MCF 10A (cell line): ENCODE data around the gene PPT2. TPM values are rescaled to one million over a fixed set of nuclear protein-coding genes. Genes with fewer than 3 reads are reported as not detected.

Experiments used
- BruUV-seq: library from RNA; stranded (reverse); fragments of 400-500 nt; replicated peaks from 2 replicates; lab custom pipeline; 2021; lab: Mats Ljungman, UMichigan
- CTCF ChIA-PET: fragments of 300-600 bp; sonication (Branson Sonifier 250); formaldehyde crosslinking; extraction: SDS; loops from one replicate; lab custom pipeline; 2021; ENCODE audit warnings: antibody characterized with exemption, inconsistent platforms; lab: Yijun Ruan, JAX
- POLR2A ChIA-PET: fragments of 300-600, 350-650 bp; sonication (Branson Sonifier 250); formaldehyde crosslinking; extraction: SDS; loops from one replicate; lab custom pipeline; 2020; ENCODE audit warnings: antibody characterized with exemption, inconsistent platforms; lab: Yijun Ruan, JAX
- DNase-seq: peaks from one replicate; pipeline ENCODE4 v3.0.0-alpha.2; 2018; ENCODE audit not compliant: unreplicated experiment
- H3K27ac Mint-ChIP-seq: one replicate; pipeline ENCODE4 v1.8.0; 2022; ENCODE audit warnings: mild to moderate bottlenecking, low read depth, mixed read lengths; ENCODE audit not compliant: unreplicated experiment
- H3K27me3 Mint-ChIP-seq: one replicate; pipeline ENCODE4 v1.8.0; 2022; ENCODE audit warnings: mixed read lengths; ENCODE audit not compliant: insufficient read depth, unreplicated experiment
- H3K36me3 Mint-ChIP-seq: one replicate; pipeline ENCODE4 v1.8.0; 2022; ENCODE audit warnings: mild to moderate bottlenecking, moderate library complexity, mixed read lengths; ENCODE audit not compliant: insufficient read depth, unreplicated experiment
- H3K4me1 Mint-ChIP-seq: one replicate; pipeline ENCODE4 v1.8.0; 2022; ENCODE audit warnings: mixed read lengths; ENCODE audit not compliant: insufficient read depth, unreplicated experiment
- H3K4me3 Mint-ChIP-seq: one replicate; pipeline ENCODE4 v1.8.0; 2022; ENCODE audit warnings: mild to moderate bottlenecking, moderate library complexity, mixed read lengths; ENCODE audit not compliant: unreplicated experiment
- H3K9me3 Mint-ChIP-seq: one replicate; pipeline ENCODE4 v1.8.0; 2022; ENCODE audit warnings: mixed read lengths; ENCODE audit not compliant: unreplicated experiment
- CTCF ChIP-seq: fragments of 200-600 bp; IDR thresholded peaks from one replicate; pipeline ENCODE4 v1.8.0; 2022; ENCODE audit warnings: antibody characterized with exemption, mild to moderate bottlenecking; ENCODE audit not compliant: unreplicated experiment
- intact Hi-C: fragments of 100-400 bp; cut with micrococcal nuclease; formaldehyde crosslinking; loops from 2 replicates; pipeline ENCODE4 v1.14.1; 2022
- total RNA-seq: library from RNA; stranded (reverse); gene quantifications from 2 replicates; pipeline ENCODE4 v1.2.3, GENCODE V29; 2022

PPT2 gene
- total RNA-seq, 1 experiment from 2014 or later = 3.7 TPM

GRCh38 chr6:32179766-32180405 lies 25.9 kb downstream of the PPT2 start:
- Mint-ChIP-seq H3K4me1 (peaks cover 41% of the 10 kb centered on the region), H3K9me3 (no peaks in the 10 kb centered on the region), H3K36me3 (peaks cover 58% of the 10 kb centered on the region), H3K27me3 (no peaks in the 10 kb centered on the region), H3K27ac (no peak overlapping the region), H3K4me3 (peak overlapping the region; percentile 79)
- BruUV-seq = TSS peak; percentile 20
- POLR2A ChIA-PET = interaction anchor here (1.0 to 5.0 kb wide), 7 partner anchors 10 to 792 kb away, joined by 3 to 112 read pairs (median 6); partner anchors contain the start of genes ATF6B, DXO, FKBPL and GPSM3
- no peak for DNase-seq
- no peak for TF ChIP-seq CTCF
- intact Hi-C loops = no loop called here
- CTCF ChIA-PET = interaction anchor here (1.1 to 2.0 kb wide), 3 partner anchors 15 to 1097 kb away, joined by 4 to 6 read pairs (median 4); partner anchors contain the start of gene B3GALT4

- peaks cover 72% of the 10 kb centered on the region for H3K36me3 Mint-ChIP-seq
- no peak overlapping the region for H3K4me3 Mint-ChIP-seq
- DNase-seq = no peak
- H3K27ac Mint-ChIP-seq = no peak overlapping the region
- no peaks in the 10 kb centered on the region for H3K9me3 Mint-ChIP-seq
- TF ChIP-seq CTCF = no peak
- intact Hi-C loops = no loop called here
- peaks cover 44% of the 10 kb centered on the region for H3K4me1 Mint-ChIP-seq
- BruUV-seq = no TSS peak
- ChIA-PET CTCF (no interaction called here), POLR2A (interaction anchor here (0.7 to 1.1 kb wide), 2 partner anchors 14 to 17 kb away, joined by 3 read pairs; partner anchors contain the start of gene EGFL8)
- no peaks in the 10 kb centered on the region for H3K27me3 Mint-ChIP-seq
These were observed 27.3 kb downstream of the PPT2 start for GRCh38 chr6:32181148-32181702.

DNA sequence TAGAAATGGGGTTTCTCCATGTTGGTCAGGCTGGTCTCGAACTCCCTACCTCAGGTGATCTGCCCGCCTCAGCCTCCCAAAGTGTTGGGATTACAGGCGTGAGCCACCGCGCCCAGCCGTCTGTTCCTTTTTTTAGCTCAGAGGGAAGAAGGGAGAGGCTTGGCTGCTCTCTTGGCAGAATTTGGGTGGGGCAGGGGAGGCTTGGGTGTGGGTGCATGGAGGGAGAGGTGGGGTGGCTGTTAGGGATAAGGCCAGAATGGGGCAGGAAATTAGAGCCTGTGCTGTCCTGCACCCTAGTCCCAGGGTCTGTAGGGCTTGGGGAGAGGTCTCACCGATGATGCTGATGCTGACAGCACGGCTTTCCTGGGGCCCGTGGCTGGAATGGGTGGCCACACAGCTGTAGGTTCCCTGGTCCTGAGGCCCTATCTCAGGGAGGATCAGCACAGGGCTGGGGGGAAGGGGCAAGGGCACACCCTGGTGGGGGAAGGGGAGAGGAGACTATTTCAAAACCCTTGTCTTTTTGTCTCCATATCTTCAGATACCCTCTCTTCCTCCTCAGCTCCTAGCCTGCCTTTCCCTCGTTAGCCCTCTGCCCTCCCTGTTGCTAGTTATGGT lies 28.1 kb downstream of the PPT2 start:
- ChIA-PET POLR2A (interaction anchor here (0.7 to 1.1 kb wide), 5 partner anchors 9 to 53 kb away, joined by 3 read pairs; partner anchors contain the start of gene EGFL8), CTCF (interaction anchor here (0.8 kb wide), 1 partner anchor 16 kb away, joined by 3 read pairs; no protein-coding TSS in a partner anchor)
- H3K4me3 Mint-ChIP-seq = no peak overlapping the region
- BruUV-seq = no TSS peak
- H3K27me3 Mint-ChIP-seq = no peaks in the 10 kb centered on the region
- no peak for TF ChIP-seq CTCF
- no peak overlapping the region for H3K27ac Mint-ChIP-seq
- H3K9me3 Mint-ChIP-seq = no peaks in the 10 kb centered on the region
- H3K4me1 Mint-ChIP-seq = peaks cover 43% of the 10 kb centered on the region
- H3K36me3 Mint-ChIP-seq = peaks cover 78% of the 10 kb centered on the region
- DNase-seq = no peak
- intact Hi-C loops = no loop called here

DNA sequence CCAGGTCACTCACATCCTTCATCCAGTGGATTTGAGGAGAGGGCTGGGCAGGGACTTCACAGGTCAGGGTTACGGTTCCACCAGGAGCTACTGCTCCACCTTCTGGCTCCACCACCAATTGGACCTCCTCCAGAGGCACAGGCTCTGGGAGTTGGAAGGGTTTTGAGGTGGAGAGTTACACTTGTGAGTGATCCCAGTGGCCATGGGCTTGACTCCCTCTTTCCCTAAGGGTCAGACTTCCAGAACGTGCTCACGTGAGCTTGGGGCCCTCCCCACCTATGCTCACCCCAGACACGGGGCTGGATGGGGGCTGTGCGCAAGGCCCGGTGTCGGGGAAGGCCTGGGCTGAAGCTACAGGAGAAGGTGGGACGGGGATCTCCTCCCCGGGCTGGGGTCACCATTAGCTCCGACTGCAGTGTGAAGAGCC lies 28.6 kb downstream of the PPT2 start:
- POLR2A ChIA-PET = interaction anchor here (0.8 to 0.9 kb wide), 3 partner anchors 8 to 53 kb away, joined by 3 read pairs; no protein-coding TSS in a partner anchor
- intact Hi-C loops = no loop called here
- H3K4me1 Mint-ChIP-seq = peaks cover 41% of the 10 kb centered on the region
- H3K27me3 Mint-ChIP-seq = no peaks in the 10 kb centered on the region
- H3K4me3 Mint-ChIP-seq = no peak overlapping the region
- no peak overlapping the region for H3K27ac Mint-ChIP-seq
- no peaks in the 10 kb centered on the region for H3K9me3 Mint-ChIP-seq
- BruUV-seq = no TSS peak
- no peak for TF ChIP-seq CTCF
- no peak for DNase-seq
- peaks cover 78% of the 10 kb centered on the region for H3K36me3 Mint-ChIP-seq
- CTCF ChIA-PET = interaction anchor here (0.8 kb wide), 1 partner anchor 15 kb away, joined by 3 read pairs; no protein-coding TSS in a partner anchor
